Measurements from ENCODE around the gene PPP1R13L. TPM values are rescaled to one million over a fixed set of nuclear protein-coding genes. Genes with fewer than 3 reads are reported as not detected.

PPP1R13L gene
- total RNA-seq, 1 experiment from 2014 or later: 36.4 TPM

DNA sequence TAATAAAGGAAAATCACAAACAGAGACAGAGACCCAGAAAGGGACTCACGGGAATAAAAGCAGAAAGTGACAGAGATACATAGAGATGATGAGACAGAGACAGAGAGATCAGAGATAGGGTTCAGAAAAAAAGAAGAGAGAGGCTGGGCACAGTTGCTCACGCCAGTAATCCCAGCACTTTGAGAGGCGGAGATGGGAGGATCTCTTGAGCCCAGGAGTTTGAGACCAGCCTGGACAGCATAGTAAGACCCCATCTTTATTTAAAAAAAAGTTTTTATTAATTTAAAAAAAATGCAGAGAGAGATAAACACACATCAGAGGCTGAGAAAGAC is 43.5 kb upstream of the PPP1R13L start:
- H3K36me3 ChIP-seq (ENCODE audit: low read depth, low read length): no peaks in the 10 kb centered on the region
- DNase-seq: no peak
- H3K79me2 ChIP-seq (ENCODE audit: low read length): no peaks in the 10 kb centered on the region
- peaks cover 27% of the 10 kb centered on the region for H3K4me1 ChIP-seq (ENCODE audit: insufficient read depth, low read length)
- H3K4me3 ChIP-seq (ENCODE audit: low read length): no peak overlapping the region
- H3K9ac ChIP-seq (ENCODE audit: low read length): no peak overlapping the region
- CTCF ChIA-PET: no interaction called here
- no peak overlapping the region for H2AFZ ChIP-seq (ENCODE audit: low read length)
- no peak overlapping the region for H3K4me2 ChIP-seq (ENCODE audit: low read length)
- intact Hi-C loops (cut with micrococcal nuclease): no loop called here
- H3K9me2 ChIP-seq (replicated peaks; ENCODE audit: low read length): no peaks in the 10 kb centered on the region
- TF ChIP-seq EZH2phosphoT487 (IDR thresholded peaks at IDR 0.05; ENCODE audit: borderline replicate concordance, low read length) (no peak), EZH2 (IDR thresholded peaks at IDR 0.05; ENCODE audit: low read length, unreplicated experiment) (no peak)
- TF ChIP-seq, protein P1, sequence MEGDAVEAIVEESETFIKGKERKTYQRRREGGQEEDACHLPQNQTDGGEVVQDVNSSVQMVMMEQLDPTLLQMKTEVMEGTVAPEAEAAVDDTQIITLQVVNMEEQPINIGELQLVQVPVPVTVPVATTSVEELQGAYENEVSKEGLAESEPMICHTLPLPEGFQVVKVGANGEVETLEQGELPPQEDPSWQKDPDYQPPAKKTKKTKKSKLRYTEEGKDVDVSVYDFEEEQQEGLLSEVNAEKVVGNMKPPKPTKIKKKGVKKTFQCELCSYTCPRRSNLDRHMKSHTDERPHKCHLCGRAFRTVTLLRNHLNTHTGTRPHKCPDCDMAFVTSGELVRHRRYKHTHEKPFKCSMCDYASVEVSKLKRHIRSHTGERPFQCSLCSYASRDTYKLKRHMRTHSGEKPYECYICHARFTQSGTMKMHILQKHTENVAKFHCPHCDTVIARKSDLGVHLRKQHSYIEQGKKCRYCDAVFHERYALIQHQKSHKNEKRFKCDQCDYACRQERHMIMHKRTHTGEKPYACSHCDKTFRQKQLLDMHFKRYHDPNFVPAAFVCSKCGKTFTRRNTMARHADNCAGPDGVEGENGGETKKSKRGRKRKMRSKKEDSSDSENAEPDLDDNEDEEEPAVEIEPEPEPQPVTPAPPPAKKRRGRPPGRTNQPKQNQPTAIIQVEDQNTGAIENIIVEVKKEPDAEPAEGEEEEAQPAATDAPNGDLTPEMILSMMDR (conservative IDR thresholded peaks at IDR 0.05; ENCODE audit: low read depth, low read length): no peak
- no peaks in the 10 kb centered on the region for H3F3A ChIP-seq (ENCODE audit: low read length, unreplicated experiment)
- no peak for ATAC-seq
- H3K27me3 ChIP-seq (ENCODE audit: low read length): no peaks in the 10 kb centered on the region
- no peak overlapping the region for H3K27ac ChIP-seq (ENCODE audit: low read length)
- no peaks in the 10 kb centered on the region for H3K9me3 ChIP-seq (ENCODE audit: low read length)
- POLR2A ChIA-PET (ENCODE audit: unreplicated experiment): interaction anchor here (0.6 kb wide), 1 partner anchor 32 kb away, joined by 3 read pairs; no protein-coding TSS in a partner anchor
- no peaks in the 10 kb centered on the region for H4K20me1 ChIP-seq (ENCODE audit: low read length)
- BruUV-seq (replicated peaks): no TSS peak

DNA sequence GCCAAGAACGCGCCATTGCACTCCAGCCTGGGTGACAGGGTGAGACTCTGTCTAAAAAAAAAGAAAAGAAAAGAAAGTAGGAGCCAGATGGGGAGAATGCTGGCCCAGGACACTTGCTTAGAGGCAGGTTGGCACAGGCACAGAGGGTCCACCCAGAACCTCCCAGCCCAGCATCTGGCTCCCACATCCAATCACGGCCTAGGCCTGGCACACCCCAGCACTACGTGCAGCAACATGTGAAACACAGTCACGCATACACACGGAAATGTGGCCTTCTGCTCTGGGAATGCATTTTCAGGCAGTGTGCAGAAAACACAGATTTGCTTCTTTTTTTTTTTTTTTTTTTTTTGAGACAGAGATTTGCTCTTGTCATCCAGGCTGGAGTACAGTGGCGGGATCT is 42.1 kb upstream of the PPP1R13L start:
- H3K4me2 ChIP-seq (ENCODE audit: low read length): no peak overlapping the region
- peaks cover 32% of the 10 kb centered on the region for H3K4me1 ChIP-seq (ENCODE audit: insufficient read depth, low read length)
- BruUV-seq (replicated peaks): no TSS peak
- no peaks in the 10 kb centered on the region for H3K9me2 ChIP-seq (replicated peaks; ENCODE audit: low read length)
- CTCF ChIA-PET: no interaction called here
- POLR2A ChIA-PET (ENCODE audit: unreplicated experiment): no interaction called here
- DNase-seq: no peak
- H3K9me3 ChIP-seq (ENCODE audit: low read length): no peaks in the 10 kb centered on the region
- no peak overlapping the region for H3K27ac ChIP-seq (ENCODE audit: low read length)
- H3K79me2 ChIP-seq (ENCODE audit: low read length): no peaks in the 10 kb centered on the region
- H4K20me1 ChIP-seq (ENCODE audit: low read length): no peaks in the 10 kb centered on the region
- no peak overlapping the region for H3K9ac ChIP-seq (ENCODE audit: low read length)
- no peak overlapping the region for H2AFZ ChIP-seq (ENCODE audit: low read length)
- TF ChIP-seq, protein P1 (conservative IDR thresholded peaks at IDR 0.05; ENCODE audit: low read depth, low read length): no peak
- TF ChIP-seq EZH2phosphoT487 (IDR thresholded peaks at IDR 0.05; ENCODE audit: borderline replicate concordance, low read length): no peak
- TF ChIP-seq EZH2 (IDR thresholded peaks at IDR 0.05; ENCODE audit: low read length, unreplicated experiment): no peak
- intact Hi-C loops (cut with micrococcal nuclease): no loop called here
- H3F3A ChIP-seq (ENCODE audit: low read length, unreplicated experiment): no peaks in the 10 kb centered on the region
- H3K36me3 ChIP-seq (ENCODE audit: low read depth, low read length): no peaks in the 10 kb centered on the region
- ATAC-seq: no peak
- no peak overlapping the region for H3K4me3 ChIP-seq (ENCODE audit: low read length)
- no peaks in the 10 kb centered on the region for H3K27me3 ChIP-seq (ENCODE audit: low read length)

DNA sequence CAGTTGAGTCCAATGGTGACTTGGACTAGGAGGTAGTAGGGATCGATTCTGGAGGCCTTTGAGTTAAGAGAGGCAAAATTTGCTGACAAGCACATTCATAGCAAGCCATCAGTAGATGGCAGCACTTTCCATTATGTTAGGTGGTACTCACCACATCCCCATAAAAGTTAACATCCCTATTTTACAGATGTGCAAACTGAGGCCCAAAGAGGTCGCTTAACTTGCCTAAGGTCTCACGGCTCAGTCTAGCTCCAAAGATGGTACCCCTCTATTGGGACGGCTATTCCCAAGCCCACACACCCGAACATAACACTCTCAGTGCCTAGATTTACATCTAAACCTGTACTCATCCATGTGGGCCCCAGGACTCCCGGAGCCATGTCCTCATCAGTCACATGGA is 41.4 kb upstream of the PPP1R13L start:
- Histone ChIP-seq H2AFZ (ENCODE audit: low read length) (no peak overlapping the region), H3K27me3 (ENCODE audit: low read length) (no peaks in the 10 kb centered on the region), H3K9me3 (ENCODE audit: low read length) (no peaks in the 10 kb centered on the region), H3K4me2 (ENCODE audit: low read length) (no peak overlapping the region), H3K36me3 (ENCODE audit: low read depth, low read length) (no peaks in the 10 kb centered on the region), H3K4me3 (ENCODE audit: low read length) (no peak overlapping the region), H3F3A (ENCODE audit: low read length, unreplicated experiment) (no peaks in the 10 kb centered on the region), H3K4me1 (ENCODE audit: insufficient read depth, low read length) (peaks cover 27% of the 10 kb centered on the region), H3K79me2 (ENCODE audit: low read length) (no peaks in the 10 kb centered on the region), H3K9me2 (replicated peaks; ENCODE audit: low read length) (no peaks in the 10 kb centered on the region), H3K27ac (ENCODE audit: low read length) (no peak overlapping the region), H3K9ac (ENCODE audit: low read length) (no peak overlapping the region), H4K20me1 (ENCODE audit: low read length) (no peaks in the 10 kb centered on the region)
- DNase-seq: peak; percentile 44
- no peak for TF ChIP-seq EZH2 (IDR thresholded peaks at IDR 0.05; ENCODE audit: low read length, unreplicated experiment)
- TF ChIP-seq, protein P1 (conservative IDR thresholded peaks at IDR 0.05; ENCODE audit: low read depth, low read length): peak; percentile 54
- TF ChIP-seq EZH2phosphoT487 (IDR thresholded peaks at IDR 0.05; ENCODE audit: borderline replicate concordance, low read length): no peak
- intact Hi-C loops (cut with micrococcal nuclease): no loop called here
- no peak for ATAC-seq
- BruUV-seq (replicated peaks): no TSS peak
- ChIA-PET POLR2A (ENCODE audit: unreplicated experiment) (no interaction called here), CTCF (interaction anchor here (0.7 to 1.0 kb wide), 2 partner anchors 8 to 32 kb away, joined by 3 read pairs; no protein-coding TSS in a partner anchor)
